ENCODE data around the gene TGM2. TPM values are rescaled to one million over a fixed set of nuclear protein-coding genes. Genes with fewer than 3 reads are reported as not detected.
"Not testable (repeated sequence)": the region's sequence is repeated elsewhere in the genome, so short reads cannot be mapped to it uniquely, and the experiment has no call there.

The TGM2 gene
- total RNA-seq, 4 donors from 2014 or later, result 14.2 to 52.0 (median 21.7) TPM

- intact Hi-C loops (cut with DNase I; ENCODE audit: low total_unique reads), result no loop called here
- no peak for DNase-seq
- no peaks in the 10 kb centered on the region for H3K36me3 ChIP-seq
- H3K9me3 ChIP-seq, result no peaks in the 10 kb centered on the region
- no peak for TF ChIP-seq POLR2A (IDR thresholded peaks at IDR 0.05)
- no peak for TF ChIP-seq EP300 (IDR thresholded peaks at IDR 0.05; ENCODE audit: low read depth)
- no peak for TF ChIP-seq POLR2AphosphoS5 (IDR thresholded peaks at IDR 0.05)
- no peak for TF ChIP-seq CTCF (IDR thresholded peaks at IDR 0.05)
- in situ Hi-C loops (cut with MboI; ENCODE audit: low pct_ligation_motif_present in 1 of 4, low pct_unique_long_range_greater_than_20kb in 1 of 4, low sequenced_read_pairs in 3 of 4), result no loop called here
- no peaks in the 10 kb centered on the region for H3K27me3 ChIP-seq
- H3K4me3 ChIP-seq, result no peak overlapping the region
- 89 to 96% methylated on average over 4 to 5 of the region's 5 CpGs for WGBS, 2 donors (ENCODE audit: low coverage in 1 of 2)
- no peak overlapping the region for H3K27ac ChIP-seq
- H3K4me1 ChIP-seq, result peaks cover 18 to 32% (median 19%) of the 10 kb centered on the region in 4 donors
Measured at GRCh38 chr20:38106461-38106860, 58.6 kb downstream of the TGM2 start.

GRCh38 chr20:38104285-38104684 lies 60.8 kb downstream of the TGM2 start:
- WGBS, 2 donors (ENCODE audit: low coverage in 1 of 2), result 38% methylated on average over 1 of the region's 1 CpG; no CpG with 5 or more reads in 1 of the 2 donors
- intact Hi-C loops (cut with DNase I; ENCODE audit: low total_unique reads), result no loop called here
- in situ Hi-C loops (cut with MboI; ENCODE audit: low pct_ligation_motif_present in 1 of 4, low pct_unique_long_range_greater_than_20kb in 1 of 4, low sequenced_read_pairs in 3 of 4), result no loop called here
- H3K4me3 ChIP-seq, result no peak overlapping the region
- H3K27me3 ChIP-seq, result no peaks in the 10 kb centered on the region
- H3K9me3 ChIP-seq, result no peaks in the 10 kb centered on the region
- H3K36me3 ChIP-seq, result no peaks in the 10 kb centered on the region
- H3K27ac ChIP-seq, result no peak overlapping the region
- H3K4me1 ChIP-seq, result peaks cover under 1 to 14% (median 6%) of the 10 kb centered on the region in 4 donors
- no peak for DNase-seq
- TF ChIP-seq POLR2AphosphoS5 (IDR thresholded peaks at IDR 0.05) (no peak), EP300 (IDR thresholded peaks at IDR 0.05; ENCODE audit: low read depth) (no peak), CTCF (IDR thresholded peaks at IDR 0.05) (no peak), POLR2A (IDR thresholded peaks at IDR 0.05) (no peak)

GRCh38 chr20:38102206-38102605 lies 62.9 kb downstream of the TGM2 start:
- WGBS, 2 donors (ENCODE audit: low coverage in 1 of 2), result 93 to 98% methylated on average over 3 to 5 of the region's 5 CpGs
- intact Hi-C loops (cut with DNase I; ENCODE audit: low total_unique reads), result not testable (repeated sequence)

GRCh38 chr20:38098952-38099351 lies 66.1 kb downstream of the TGM2 start:
- peaks cover 0 to 19% (median 11%) of the 10 kb centered on the region in 4 donors for H3K4me1 ChIP-seq
- intact Hi-C loops (cut with DNase I; ENCODE audit: low total_unique reads) (no loop called here), in situ Hi-C loops (cut with MboI; ENCODE audit: low pct_ligation_motif_present in 1 of 4, low pct_unique_long_range_greater_than_20kb in 1 of 4, low sequenced_read_pairs in 3 of 4) (no loop called here)
- no peak for TF ChIP-seq EP300 (IDR thresholded peaks at IDR 0.05; ENCODE audit: low read depth)
- TF ChIP-seq POLR2A (IDR thresholded peaks at IDR 0.05), result no peak
- no peak for TF ChIP-seq CTCF (IDR thresholded peaks at IDR 0.05)
- TF ChIP-seq POLR2AphosphoS5 (IDR thresholded peaks at IDR 0.05), result no peak
- DNase-seq, result no peak
- no peaks in the 10 kb centered on the region for H3K9me3 ChIP-seq
- 73 to 88% methylated on average over 1 of the region's 1 CpG for WGBS, 2 donors (ENCODE audit: low coverage in 1 of 2)
- no peak overlapping the region for H3K4me3 ChIP-seq
- no peaks in the 10 kb centered on the region for H3K27me3 ChIP-seq
- no peak overlapping the region for H3K27ac ChIP-seq
- H3K36me3 ChIP-seq, result no peaks in the 10 kb centered on the region

More at GRCh38 chr20:38102206-38102605, 62.9 kb downstream of the TGM2 start:
- H3K27ac ChIP-seq; H3K27me3 ChIP-seq; H3K4me1 ChIP-seq; DNase-seq; H3K4me3 ChIP-seq; in situ Hi-C loops (cut with MboI; ENCODE audit: low pct_ligation_motif_present in 1 of 4, low pct_unique_long_range_greater_than_20kb in 1 of 4, low sequenced_read_pairs in 3 of 4); H3K9me3 ChIP-seq; H3K36me3 ChIP-seq: not testable (repeated sequence)
